ENCODE measurements around the gene TEAD1. TPM values are rescaled to one million over a fixed set of nuclear protein-coding genes. Genes with fewer than 3 reads are reported as not detected.

The TEAD1 gene
- total and polyA plus RNA-seq, 10 of the 15 experiments (the other 5 are each of a cell fraction or from before 2014, with no cell fraction given), result 0.01 to 0.59 (median 0.04) TPM; not detected in 6

- H3K9me3 ChIP-seq (replicated peaks; ENCODE audit: control insufficient read depth, insufficient read depth, low read length), result no peaks in the 10 kb centered on the region
- H3K4me1 ChIP-seq (ENCODE audit: control insufficient read depth, insufficient read depth, low read length), result no peaks in the 10 kb centered on the region
- ATAC-seq (no peak), FAIRE-seq (no peak), DNase-seq (ENCODE audit: low read depth, low spot score) (no peak)
- ChIA-PET RAD21 (ENCODE audit: unreplicated experiment) (no interaction called here), SMC1A (ENCODE audit: uncharacterized antibody, unreplicated experiment) (no interaction called here), CTCF (interaction anchor here (0.6 kb wide), 1 partner anchor 38 kb away, joined by 3 read pairs; no protein-coding TSS in a partner anchor), POLR2A (no interaction called here)
- H3K4me2 ChIP-seq (ENCODE audit: control insufficient read depth, insufficient read depth), result no peak overlapping the region
- no peak overlapping the region for H3K27ac ChIP-seq (ENCODE audit: control insufficient read depth, insufficient read depth)
- H2AFZ ChIP-seq (ENCODE audit: control insufficient read depth, low read depth, low read length), result no peak overlapping the region
- no peak overlapping the region for H3K9ac ChIP-seq (ENCODE audit: control insufficient read depth, insufficient read depth, low read length)
- no peaks in the 10 kb centered on the region for H3K79me2 ChIP-seq (ENCODE audit: control insufficient read depth, insufficient read depth, low read length)
- H3K36me3 ChIP-seq (ENCODE audit: control insufficient read depth in 2 of 2, insufficient read depth in 2 of 2, low read length in 1 of 2), result no peaks in the 10 kb centered on the region
- no peaks in the 10 kb centered on the region for H4K20me1 ChIP-seq (ENCODE audit: control insufficient read depth, insufficient read depth)
- no peaks in the 10 kb centered on the region for H3K27me3 ChIP-seq (replicated peaks in 1 of 2; ENCODE audit: control insufficient read depth in 2 of 2, insufficient read depth in 2 of 2, low read length in 1 of 2)
- intact Hi-C loops (cut with micrococcal nuclease; ENCODE audit: unreplicated experiment) (no loop called here), in situ Hi-C loops (cut with MboI) (no loop called here)
- BruUV-seq (replicated peaks), result no TSS peak
- H3K4me3 ChIP-seq, result no peak overlapping the region
- no peak for TF ChIP-seq ZBED1 (IDR thresholded peaks at IDR 0.05; ENCODE audit: borderline replicate concordance)
- TF ChIP-seq RELB (IDR thresholded peaks at IDR 0.05; ENCODE audit: low read depth), result no peak
- no peak for TF ChIP-seq CBFB (IDR thresholded peaks at IDR 0.05; ENCODE audit: low read depth)
- no peak for TF ChIP-seq BRCA1 (IDR thresholded peaks at IDR 0.05; ENCODE audit: low read depth, low read length)
- TF ChIP-seq ATF2 (IDR thresholded peaks at IDR 0.05; ENCODE audit: low read length), result no peak
- TF ChIP-seq E2F4 (IDR thresholded peaks at IDR 0.05; ENCODE audit: low read depth, low read length), result no peak
- no peak for TF ChIP-seq CUX1 (IDR thresholded peaks at IDR 0.05; ENCODE audit: insufficient replicate concordance, low read depth, low read length)
- TF ChIP-seq STAT3 (IDR thresholded peaks at IDR 0.05; ENCODE audit: low read depth, low read length), result no peak
- TF ChIP-seq USF2 (IDR thresholded peaks at IDR 0.05; ENCODE audit: borderline replicate concordance, low read depth, low read length), result no peak
- TF ChIP-seq IRF3 (IDR thresholded peaks at IDR 0.05), result no peak
- TF ChIP-seq PKNOX1 (IDR thresholded peaks at IDR 0.05), result no peak
- TF ChIP-seq ZNF24 (IDR thresholded peaks at IDR 0.05), result no peak
Observed at GRCh38 chr11:12655842-12656241, 18.4 kb upstream of the TEAD1 start.
